ENCODE results near the gene ZNF236.
A peak's percentile ranks its signal among the peaks of the same experiment; 100 is the strongest.
"Not testable (repeated sequence)": the region's sequence is repeated elsewhere in the genome, so short reads cannot be mapped to it uniquely, and the experiment has no call there.

Gene ZNF236

GRCh38 chr18:76822506-76823160 lies at the start of gene ZNF236:
Gene ZNF236 (plus strand): TSS chr18:76822557. CDS start chr18:76822608, 51 bp downstream.
- peak; percentile 26 to 62 (median 28) for DNase-seq (ENCODE audit: low read depth in 2 of 3, low spot score in 1 of 3)

- no peak for DNase-seq (ENCODE audit: low read depth in 2 of 3, low spot score in 1 of 3)
Observed at GRCh38 chr18:76772665-76773064, 49.7 kb upstream of the ZNF236 start.

GRCh38 chr18:76777036-76777435 lies 45.3 kb upstream of the ZNF236 start:
- DNase-seq (ENCODE audit: low read depth in 2 of 3, low spot score in 1 of 3), result not testable (repeated sequence)

GRCh38 chr18:76783786-76784484 lies 38.4 kb upstream of the ZNF236 start:
- DNase-seq (ENCODE audit: low read depth in 2 of 3, low spot score in 1 of 3), result no peak

- DNase-seq (ENCODE audit: low read depth in 2 of 3, low spot score in 1 of 3), result no peak
Observed at GRCh38 chr18:76785872-76786271, 36.5 kb upstream of the ZNF236 start.

GRCh38 chr18:76788571-76789317 lies 33.6 kb upstream of the ZNF236 start:
- no peak for DNase-seq (ENCODE audit: low read depth in 2 of 3, low spot score in 1 of 3)

- no peak for DNase-seq (ENCODE audit: low read depth in 2 of 3, low spot score in 1 of 3)
Observed at GRCh38 chr18:76791106-76791505, 31.3 kb upstream of the ZNF236 start.

GRCh38 chr18:76791642-76792041 lies 30.7 kb upstream of the ZNF236 start:
- DNase-seq (ENCODE audit: low read depth in 2 of 3, low spot score in 1 of 3), result no peak

GRCh38 chr18:76794326-76794725 lies 28.0 kb upstream of the ZNF236 start:
- no peak for DNase-seq (ENCODE audit: low read depth in 2 of 3, low spot score in 1 of 3)

- peak in 1 of 3 donors; percentile 34 for DNase-seq (ENCODE audit: low read depth in 2 of 3, low spot score in 1 of 3)
Observed at GRCh38 chr18:76801567-76802505, 20.5 kb upstream of the ZNF236 start.

- DNase-seq (ENCODE audit: low read depth in 2 of 3, low spot score in 1 of 3), result no peak
Observed at GRCh38 chr18:76803413-76803812, 18.9 kb upstream of the ZNF236 start.

- DNase-seq (ENCODE audit: low read depth in 2 of 3, low spot score in 1 of 3), result peak; percentile 65 to 83 (median 72)
Observed at GRCh38 chr18:76803814-76804213, 18.5 kb upstream of the ZNF236 start.

- DNase-seq (ENCODE audit: low read depth in 2 of 3, low spot score in 1 of 3), result no peak
Observed at GRCh38 chr18:76805221-76805620, 17.1 kb upstream of the ZNF236 start.

GRCh38 chr18:76806301-76806700 lies 16.1 kb upstream of the ZNF236 start:
- no peak for DNase-seq (ENCODE audit: low read depth in 2 of 3, low spot score in 1 of 3)

- no peak for DNase-seq (ENCODE audit: low read depth in 2 of 3, low spot score in 1 of 3)
Observed at GRCh38 chr18:76808561-76808960, 13.8 kb upstream of the ZNF236 start.

GRCh38 chr18:76811530-76811929 lies 10.8 kb upstream of the ZNF236 start:
- DNase-seq (ENCODE audit: low read depth in 2 of 3, low spot score in 1 of 3), result not testable (repeated sequence)

GRCh38 chr18:76814256-76814655 lies 8.1 kb upstream of the ZNF236 start:
- DNase-seq (ENCODE audit: low read depth in 2 of 3, low spot score in 1 of 3), result no peak

GRCh38 chr18:76816127-76816526 lies 6.2 kb upstream of the ZNF236 start:
- DNase-seq (ENCODE audit: low read depth in 2 of 3, low spot score in 1 of 3), result no peak

- DNase-seq (ENCODE audit: low read depth in 2 of 3, low spot score in 1 of 3), result no peak
Observed at GRCh38 chr18:76817888-76818611, 4.3 kb upstream of the ZNF236 start.

GRCh38 chr18:76819411-76820136 lies 2.8 kb upstream of the ZNF236 start:
- no peak for DNase-seq (ENCODE audit: low read depth in 2 of 3, low spot score in 1 of 3)
